Activated naive CD4-positive, alpha-beta T cell (primary cell): ENCODE data around the gene PLXNB2.
A peak's percentile ranks its signal among the peaks of the same experiment; 100 is the strongest.
"Not testable (repeated sequence)": the region's sequence is repeated elsewhere in the genome, so short reads cannot be mapped to it uniquely, and the experiment has no call there.

Source experiments
- DNase-seq, 4 experiments: peaks; one replicate each; lab custom pipeline; 2025; lab: John Stamatoyannopoulos, UW

Gene PLXNB2, protein sequence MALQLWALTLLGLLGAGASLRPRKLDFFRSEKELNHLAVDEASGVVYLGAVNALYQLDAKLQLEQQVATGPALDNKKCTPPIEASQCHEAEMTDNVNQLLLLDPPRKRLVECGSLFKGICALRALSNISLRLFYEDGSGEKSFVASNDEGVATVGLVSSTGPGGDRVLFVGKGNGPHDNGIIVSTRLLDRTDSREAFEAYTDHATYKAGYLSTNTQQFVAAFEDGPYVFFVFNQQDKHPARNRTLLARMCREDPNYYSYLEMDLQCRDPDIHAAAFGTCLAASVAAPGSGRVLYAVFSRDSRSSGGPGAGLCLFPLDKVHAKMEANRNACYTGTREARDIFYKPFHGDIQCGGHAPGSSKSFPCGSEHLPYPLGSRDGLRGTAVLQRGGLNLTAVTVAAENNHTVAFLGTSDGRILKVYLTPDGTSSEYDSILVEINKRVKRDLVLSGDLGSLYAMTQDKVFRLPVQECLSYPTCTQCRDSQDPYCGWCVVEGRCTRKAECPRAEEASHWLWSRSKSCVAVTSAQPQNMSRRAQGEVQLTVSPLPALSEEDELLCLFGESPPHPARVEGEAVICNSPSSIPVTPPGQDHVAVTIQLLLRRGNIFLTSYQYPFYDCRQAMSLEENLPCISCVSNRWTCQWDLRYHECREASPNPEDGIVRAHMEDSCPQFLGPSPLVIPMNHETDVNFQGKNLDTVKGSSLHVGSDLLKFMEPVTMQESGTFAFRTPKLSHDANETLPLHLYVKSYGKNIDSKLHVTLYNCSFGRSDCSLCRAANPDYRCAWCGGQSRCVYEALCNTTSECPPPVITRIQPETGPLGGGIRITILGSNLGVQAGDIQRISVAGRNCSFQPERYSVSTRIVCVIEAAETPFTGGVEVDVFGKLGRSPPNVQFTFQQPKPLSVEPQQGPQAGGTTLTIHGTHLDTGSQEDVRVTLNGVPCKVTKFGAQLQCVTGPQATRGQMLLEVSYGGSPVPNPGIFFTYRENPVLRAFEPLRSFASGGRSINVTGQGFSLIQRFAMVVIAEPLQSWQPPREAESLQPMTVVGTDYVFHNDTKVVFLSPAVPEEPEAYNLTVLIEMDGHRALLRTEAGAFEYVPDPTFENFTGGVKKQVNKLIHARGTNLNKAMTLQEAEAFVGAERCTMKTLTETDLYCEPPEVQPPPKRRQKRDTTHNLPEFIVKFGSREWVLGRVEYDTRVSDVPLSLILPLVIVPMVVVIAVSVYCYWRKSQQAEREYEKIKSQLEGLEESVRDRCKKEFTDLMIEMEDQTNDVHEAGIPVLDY (N-terminal part only)

DNA sequence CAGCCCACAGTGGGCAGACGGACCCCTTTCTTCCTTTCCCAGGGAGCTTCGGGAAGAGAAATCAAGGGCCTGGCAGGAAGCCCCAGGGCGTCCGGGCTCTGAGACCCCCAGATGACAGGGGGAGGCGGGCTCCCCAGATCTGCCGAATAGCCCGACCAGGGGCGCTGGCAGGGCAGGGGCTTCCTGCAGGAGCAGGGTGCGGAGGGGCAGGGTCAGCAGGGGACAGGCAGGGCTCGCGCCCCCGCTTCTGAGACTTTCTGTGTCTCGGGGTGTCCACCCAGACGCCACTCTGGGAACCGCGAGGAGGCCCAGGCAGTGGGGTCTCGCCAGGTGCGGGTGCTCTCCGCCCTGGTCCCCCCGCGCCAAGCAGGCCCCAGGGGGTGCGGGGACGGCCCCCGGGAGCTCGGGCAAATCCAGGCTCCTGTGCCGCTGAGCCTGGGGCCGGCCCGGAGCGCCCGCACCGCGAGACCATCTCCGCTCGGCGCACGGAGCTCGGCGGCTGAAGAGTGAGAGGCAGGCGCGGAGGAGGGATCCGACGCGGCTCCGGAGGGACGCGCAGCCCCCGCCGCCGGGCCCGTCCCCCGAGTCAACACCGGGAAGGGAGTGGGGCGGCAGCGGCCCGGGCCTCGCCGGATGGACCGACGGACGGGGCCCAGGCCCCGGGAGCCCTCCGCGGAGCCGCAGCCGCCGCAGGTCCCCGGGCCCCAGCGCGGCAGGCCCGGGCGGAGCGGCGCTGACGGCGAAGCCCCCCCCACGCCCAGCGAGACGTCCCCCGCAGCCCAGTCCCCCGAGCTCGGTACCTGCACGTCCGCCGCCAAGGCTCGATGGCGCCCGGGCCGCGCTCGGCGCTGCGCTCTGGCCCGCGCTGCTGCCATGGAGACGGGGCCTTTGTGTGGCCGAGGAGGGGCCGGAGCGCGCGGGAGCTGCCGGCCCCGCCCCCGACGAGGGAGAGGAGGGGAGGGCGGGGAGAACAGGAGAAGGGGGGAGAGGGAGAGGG is at the start of gene PLXNB2:
Gene PLXNB2, minus strand, starts transcription at position 894 of the 997 bp plus-strand sequence. CDS start 17,062 bp downstream, outside the sequence.
- DNase-seq, result no peak

DNA sequence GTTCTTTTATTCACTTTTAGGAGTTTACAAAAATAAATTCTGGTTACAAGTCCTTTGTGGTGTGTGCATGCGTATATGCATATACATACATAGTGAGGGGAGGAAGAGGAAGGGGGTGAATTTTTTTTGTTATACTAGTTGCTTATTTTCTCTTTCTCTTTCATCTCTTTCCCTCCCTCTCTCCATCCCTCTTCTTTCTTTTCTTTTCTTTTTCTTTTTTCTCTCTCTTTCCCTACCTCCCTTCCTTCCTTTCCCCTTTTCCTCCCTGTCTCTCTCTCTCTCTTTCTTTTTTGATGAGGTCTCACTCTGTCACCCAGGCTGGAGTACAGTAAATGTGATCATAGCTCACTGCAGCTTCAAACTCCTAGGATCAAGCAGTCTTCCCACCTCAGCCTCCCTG is 49.8 kb upstream of the PLXNB2 start:
- no peak for DNase-seq

DNA sequence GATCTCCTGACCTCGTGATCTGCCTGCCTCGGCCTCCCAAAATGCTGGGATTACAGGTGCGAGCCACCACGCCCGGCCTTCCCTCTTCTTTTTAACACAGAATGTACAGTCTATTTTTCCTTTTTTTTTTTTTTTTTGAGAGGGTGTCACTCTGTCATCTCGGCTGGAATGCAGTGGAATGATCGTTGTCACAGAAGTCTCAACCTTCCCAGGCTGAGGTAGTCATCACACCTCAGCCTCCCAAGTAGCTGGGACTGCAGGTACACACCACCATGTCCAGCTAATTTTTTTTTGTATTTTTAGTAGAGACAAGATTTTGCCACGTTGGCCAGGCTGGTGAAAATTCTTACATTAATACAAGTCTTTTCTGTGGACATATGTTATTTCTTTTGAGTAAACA is 48.7 kb upstream of the PLXNB2 start:
- no peak for DNase-seq

- no peak for DNase-seq
These were observed 40.6 kb upstream of the PLXNB2 start for GRCh38 chr22:50348058-50348457.

DNA sequence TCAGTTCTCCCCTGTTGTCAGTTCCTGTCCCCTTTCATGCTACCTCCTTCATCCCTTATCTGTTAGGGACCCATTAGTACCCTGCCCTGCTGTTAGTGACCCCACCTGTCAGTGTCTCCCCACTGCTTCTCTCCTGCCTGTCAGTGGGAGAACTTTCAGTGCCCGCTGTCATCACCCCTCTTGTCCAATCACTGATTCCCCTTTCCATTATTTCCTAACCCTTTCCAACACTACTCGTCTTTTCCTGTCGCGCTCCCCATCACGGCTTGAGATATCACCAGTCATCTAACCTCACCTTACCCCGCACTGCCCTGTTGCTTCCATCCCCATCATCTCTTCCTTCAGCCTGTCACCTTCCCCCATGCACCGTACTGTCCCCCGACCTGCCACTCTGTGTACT is 39.7 kb upstream of the PLXNB2 start:
- no peak for DNase-seq

- DNase-seq, result no peak
These were observed 39.0 kb upstream of the PLXNB2 start for GRCh38 chr22:50346470-50346869.

DNA sequence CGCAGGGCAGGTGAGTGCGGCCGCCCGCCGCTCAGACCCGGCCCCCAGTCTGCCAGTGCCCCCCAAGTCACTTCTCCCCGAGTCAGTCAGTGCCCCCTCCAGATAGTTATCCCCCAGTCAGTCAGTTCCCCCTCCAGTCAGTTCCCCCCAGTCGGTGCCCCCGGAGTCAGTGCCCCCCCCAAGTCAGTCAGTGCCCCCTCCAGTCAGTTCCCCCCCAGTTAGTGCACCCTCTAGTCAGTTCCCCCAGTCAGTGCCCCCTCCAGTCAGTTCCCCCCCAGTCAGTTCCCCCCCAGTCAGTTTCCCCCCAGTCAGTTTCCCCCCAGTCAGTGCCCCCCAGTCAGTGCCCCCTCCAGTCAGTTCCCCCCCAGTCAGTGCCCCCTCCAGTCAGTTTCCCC is 36.1 kb upstream of the PLXNB2 start:
- DNase-seq, result no peak

DNA sequence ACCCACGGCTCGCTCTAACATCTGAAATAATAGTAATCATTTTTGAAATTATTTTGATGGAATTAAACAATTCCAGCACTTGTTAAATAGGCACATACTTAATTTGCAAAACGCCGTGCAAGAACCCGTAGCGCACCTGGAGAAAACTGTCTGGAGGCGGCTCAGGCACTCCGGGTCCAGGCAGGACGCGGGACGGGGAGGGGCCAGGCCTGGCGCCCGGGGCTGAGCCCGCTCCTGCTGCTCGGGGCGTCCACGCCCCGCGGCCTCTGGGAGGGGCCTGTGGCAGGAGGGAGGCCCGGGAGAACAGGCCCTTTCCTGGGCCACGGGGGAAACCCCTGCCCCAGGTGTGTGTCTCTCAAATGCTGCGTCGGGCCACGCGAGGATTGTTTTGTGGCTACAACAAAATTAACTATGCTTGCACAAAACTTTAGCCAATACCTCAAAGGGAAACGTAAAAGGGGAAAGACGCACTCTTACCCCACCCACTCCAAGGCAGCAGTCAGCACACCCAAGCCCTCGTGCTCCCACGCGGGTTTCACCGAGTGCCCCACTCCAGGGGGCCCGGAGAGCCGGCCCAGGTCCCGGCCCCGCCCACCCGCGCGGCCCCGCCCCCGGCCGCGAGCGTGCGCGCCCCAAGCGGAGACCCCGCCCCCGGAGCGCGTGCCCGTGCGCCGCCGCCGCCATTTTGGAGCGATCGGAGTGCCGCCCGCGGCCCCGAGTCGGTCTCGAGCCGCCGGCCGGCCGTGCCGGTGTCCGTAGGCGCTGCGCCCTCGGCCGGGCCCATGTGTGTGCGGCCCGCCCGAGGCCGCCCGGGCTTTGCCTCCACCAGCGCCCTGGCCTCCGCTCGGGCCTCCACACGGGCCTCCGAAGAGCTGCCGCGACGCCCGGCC is 35.5 kb upstream of the PLXNB2 start, which contains the start of gene PPP6R2:
Gene PPP6R2, plus strand, starts transcription at position 677 of the 890 bp plus-strand sequence. CDS start 50,582 bp downstream, outside the sequence.
- DNase-seq, result peak; percentile 77 to 86 (median 82)

- peak; percentile 62 to 82 (median 78) for DNase-seq
These were observed 34.7 kb upstream of the PLXNB2 start for GRCh38 chr22:50341977-50342650.

DNA sequence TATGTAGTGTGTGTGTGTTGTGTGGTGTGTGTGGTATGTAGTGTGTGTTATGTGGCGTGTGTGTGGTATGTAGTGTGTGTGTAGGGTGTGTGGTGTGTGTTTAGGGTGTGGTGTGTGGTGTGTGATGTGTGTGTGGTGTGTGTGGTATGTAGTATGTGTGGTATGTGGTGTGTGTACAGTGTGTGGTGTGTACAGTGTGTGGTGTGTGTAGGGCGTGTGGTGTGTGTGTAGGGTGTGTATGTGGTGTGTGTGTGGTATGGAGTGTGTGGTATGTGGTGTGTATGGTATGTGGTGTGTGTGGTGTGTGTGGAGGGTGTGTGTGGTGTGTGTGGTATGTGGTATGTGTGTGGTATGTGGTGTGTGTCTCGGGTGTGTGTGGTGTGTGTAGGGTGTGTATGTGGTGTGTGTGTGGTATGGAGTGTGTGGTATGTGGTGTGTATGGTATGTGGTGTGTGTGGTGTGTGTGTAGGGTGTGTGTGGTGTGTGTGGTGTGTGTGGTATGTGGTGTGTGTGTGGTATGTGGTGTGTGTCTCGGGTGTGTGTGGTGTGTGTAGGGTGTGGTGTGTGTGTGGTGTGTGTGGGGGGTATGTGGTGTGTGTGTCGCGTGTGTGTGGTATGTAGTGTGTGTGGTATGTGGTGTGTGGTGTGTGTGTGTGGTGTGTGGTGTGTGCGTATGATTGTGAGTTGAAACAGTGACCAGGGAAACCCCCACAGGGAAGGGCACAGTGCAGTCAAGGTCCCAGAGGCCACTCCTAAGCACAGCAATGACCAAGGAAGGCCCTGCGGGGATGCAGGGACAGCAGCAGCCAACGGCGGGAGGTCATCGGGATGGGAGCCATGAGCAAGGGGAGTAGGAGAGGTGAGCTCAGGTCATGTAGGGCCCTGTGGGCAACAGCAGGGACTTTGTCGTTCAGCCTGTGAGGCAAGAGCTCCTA is 32.8 kb upstream of the PLXNB2 start:
- no peak for DNase-seq

DNA sequence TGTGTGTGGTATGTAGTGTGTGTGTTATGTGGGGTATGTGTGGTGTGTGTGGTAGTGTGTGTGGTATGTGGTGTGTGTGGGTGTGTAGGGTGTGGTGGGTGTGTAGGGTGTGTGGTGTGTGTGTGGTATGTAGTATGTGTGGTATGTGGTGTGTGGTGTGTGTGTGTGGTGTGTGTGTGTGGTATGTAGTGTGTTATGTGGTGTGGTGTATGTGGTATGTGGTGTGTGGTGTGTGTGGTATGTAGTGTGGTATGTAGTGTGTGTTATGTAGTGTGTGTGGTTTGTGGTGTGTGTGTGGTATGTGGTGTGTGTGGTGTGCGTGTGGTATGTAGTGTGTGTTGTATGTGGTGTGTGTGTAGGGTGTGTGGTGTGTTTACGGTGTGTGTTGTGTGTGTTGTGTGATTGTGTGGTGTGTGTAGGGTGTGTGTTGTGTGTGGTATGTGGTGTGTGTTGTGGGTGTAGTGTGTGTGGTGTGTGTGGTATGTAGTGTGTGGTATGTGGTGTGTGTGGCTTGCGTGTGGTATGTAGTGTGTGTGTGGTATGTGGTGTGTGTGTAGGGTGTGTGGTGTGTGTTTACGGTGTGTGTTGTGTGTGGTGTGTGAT is 31.5 kb upstream of the PLXNB2 start:
- DNase-seq, result no peak

DNA sequence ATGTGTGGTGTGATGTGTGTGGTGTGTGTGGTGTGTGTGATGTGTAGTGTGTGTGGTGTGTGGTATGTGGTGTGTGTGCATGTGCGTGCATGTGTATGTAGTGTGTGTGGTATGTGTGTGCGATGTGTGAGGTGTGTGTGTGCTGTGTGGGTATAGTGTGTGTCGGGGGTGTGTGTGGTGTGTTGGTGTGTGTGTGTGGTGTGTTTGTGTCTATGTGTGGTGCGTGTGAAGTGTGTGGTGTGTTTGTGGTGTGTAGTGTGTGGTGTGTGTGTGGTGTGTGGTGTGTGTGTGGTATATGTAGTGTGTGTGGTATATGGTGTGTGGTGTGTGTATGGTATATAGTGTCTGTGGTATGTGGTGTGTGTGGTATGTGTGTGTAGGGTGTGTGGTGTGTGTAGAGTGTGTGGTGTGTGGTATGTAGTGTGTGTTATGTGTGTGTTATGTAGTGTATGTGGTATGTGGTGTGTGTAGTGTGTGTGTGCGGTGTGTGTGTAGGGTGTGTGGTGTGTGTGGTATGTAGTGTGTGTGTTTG is 30.7 kb upstream of the PLXNB2 start:
- DNase-seq, result no peak

DNA sequence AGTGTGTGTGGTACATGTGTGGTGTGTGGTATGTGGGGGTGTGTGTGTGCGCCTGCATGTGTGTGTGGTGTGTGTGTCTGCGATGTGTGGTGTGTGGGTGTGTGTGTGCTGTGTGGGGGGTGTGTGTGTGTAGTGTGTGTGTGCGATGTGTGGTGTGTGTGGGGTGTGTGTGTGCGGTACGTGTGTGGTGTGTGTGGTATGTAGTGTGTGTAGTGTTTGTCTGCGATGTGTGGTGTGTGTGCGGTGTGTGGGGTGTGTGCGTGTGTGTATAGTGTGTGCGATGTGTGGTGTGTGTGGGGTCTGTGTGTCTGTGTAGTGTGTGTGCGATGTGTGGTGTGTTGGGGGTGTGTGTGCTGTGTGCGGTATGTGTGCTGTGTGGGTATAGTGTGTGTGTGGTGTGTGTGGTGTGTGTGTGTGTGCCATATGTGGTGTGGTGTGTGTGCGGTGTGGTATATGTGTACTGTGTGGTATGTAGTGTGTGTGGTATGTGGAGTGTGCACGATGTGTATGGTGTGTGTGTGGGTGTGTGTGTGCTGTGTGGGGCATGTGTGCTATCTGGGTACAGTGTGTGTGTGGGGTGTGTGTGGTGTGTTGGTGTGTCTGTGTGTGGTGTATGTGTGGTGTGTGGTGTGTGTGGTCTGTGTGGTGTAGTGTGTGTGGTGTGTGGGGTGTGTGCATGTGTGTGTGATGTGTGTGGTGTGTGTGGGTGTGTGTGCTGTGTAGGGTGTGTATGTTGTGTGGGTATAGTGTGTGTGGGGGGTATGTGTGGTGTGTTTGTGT is 30.0 kb upstream of the PLXNB2 start:
- no peak for DNase-seq

- DNase-seq, result not testable (repeated sequence)
These were observed 27.0 kb upstream of the PLXNB2 start for GRCh38 chr22:50334433-50334832.

- no peak for DNase-seq
These were observed 21.8 kb upstream of the PLXNB2 start for GRCh38 chr22:50329236-50329635.

DNA sequence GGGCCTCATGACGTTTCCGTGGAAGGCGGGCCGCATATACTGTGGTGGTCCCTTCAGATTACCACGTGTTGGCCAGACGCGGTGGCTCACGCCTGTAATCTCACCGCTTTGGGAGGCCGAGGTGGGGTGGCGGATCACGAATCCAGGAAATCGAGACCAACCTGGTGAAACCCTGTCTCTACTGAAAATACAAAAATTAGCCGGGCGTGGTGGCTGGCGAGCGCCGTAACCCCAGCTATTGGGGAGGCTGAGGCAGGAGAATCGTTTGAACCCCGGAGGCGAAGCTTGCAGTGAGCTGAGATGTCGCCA is 20.2 kb upstream of the PLXNB2 start:
- no peak for DNase-seq
